Right atrium auricular region (tissue), 2 donors: ENCODE results near the gene ZNF385C. TPM values are rescaled to one million over a fixed set of nuclear protein-coding genes. Genes with fewer than 3 reads are reported as not detected.

Experiments
- DNase-seq: peaks from one replicate; pipeline ENCODE4 v3.0.0-alpha.2; 2019; ENCODE audit warnings: low spot score
- H3K27ac ChIP-seq, 2 donors: fragments of 200-600 bp; sonication (generic); 1 replicate in 1 of 2; 2 replicates in 1 of 2; pipeline ENCODE4 v1.5.1; 2016 to 2019
- H3K27me3 ChIP-seq, 2 donors: fragments of 200-600 bp; sonication (generic); one replicate each; pipeline versions ENCODE4 v1.5.1 to v1.6.0; 2017 to 2019
- H3K36me3 ChIP-seq: fragments of 200-600 bp; sonication (generic); one replicate; pipeline ENCODE4 v1.5.1; 2016
- H3K4me1 ChIP-seq, 2 donors: fragments of 200-600 bp; sonication (generic); one replicate each; pipeline versions ENCODE4 v1.5.1 to v1.6.0; 2017 to 2019
- H3K4me3 ChIP-seq, 2 donors: fragments of 200-600 bp; sonication (generic); 1 replicate in 1 of 2; 2 replicates in 1 of 2; pipeline ENCODE4 v1.5.1; 2017 to 2019; ENCODE audit warnings: mild to moderate bottlenecking in 1 of 2, moderate library complexity in 1 of 2
- H3K9me3 ChIP-seq, 2 donors: fragments of 200-600 bp; sonication (generic); one replicate each; pipeline ENCODE4 v1.5.1; 2019
- CTCF ChIP-seq, 2 donors: fragments of 200-600 bp; sonication (generic); IDR thresholded peaks; one replicate each; pipeline ENCODE4 v1.5.1; 2019; ENCODE audit warnings: antibody characterized with exemption in 2 of 2
- total RNA-seq, 2 donors: library from RNA; depleted of rRNA; stranded (reverse); fragments of >200 nt; gene quantifications; one replicate each; pipeline ENCODE4 v1.1.0, GENCODE V29; 2016

Gene ZNF385C
- total RNA-seq, 2 donors from 2014 or later: not detected

GRCh38 chr17:42132941-42133340 lies 34.7 kb upstream of the ZNF385C start:
- no peaks in the 10 kb centered on the region for H3K9me3 ChIP-seq
- no peak for DNase-seq
- H3K4me1 ChIP-seq: peaks cover 3 to 93% of the 10 kb centered on the region in 2 donors
- H3K4me3 ChIP-seq: peak overlapping the region in 1 of 2 donors; percentile 3
- no peaks in the 10 kb centered on the region for H3K27me3 ChIP-seq
- H3K36me3 ChIP-seq: peaks cover 25% of the 10 kb centered on the region
- TF ChIP-seq CTCF (IDR thresholded peaks at IDR 0.05): no peak
- peak overlapping the region; percentile 70 to 76 for H3K27ac ChIP-seq

GRCh38 chr17:42131981-42132432 lies 33.7 kb upstream of the ZNF385C start:
- H3K27me3 ChIP-seq: no peaks in the 10 kb centered on the region
- H3K4me1 ChIP-seq: peaks cover 3 to 88% of the 10 kb centered on the region in 2 donors
- no peak overlapping the region for H3K4me3 ChIP-seq
- TF ChIP-seq CTCF (IDR thresholded peaks at IDR 0.05): no peak
- H3K9me3 ChIP-seq: no peaks in the 10 kb centered on the region
- H3K36me3 ChIP-seq: peaks cover 34% of the 10 kb centered on the region
- peak overlapping the region; percentile 70 to 76 for H3K27ac ChIP-seq
- DNase-seq: no peak

GRCh38 chr17:42131232-42131631 lies 33.0 kb upstream of the ZNF385C start:
- no peak for DNase-seq
- TF ChIP-seq CTCF (IDR thresholded peaks at IDR 0.05): no peak
- Histone ChIP-seq H3K27me3 (no peaks in the 10 kb centered on the region), H3K4me1 (peaks cover 3 to 80% of the 10 kb centered on the region in 2 donors), H3K9me3 (no peaks in the 10 kb centered on the region), H3K36me3 (peaks cover 42% of the 10 kb centered on the region), H3K27ac (peak overlapping the region; percentile 70 to 76), H3K4me3 (no peak overlapping the region)

- no peaks in the 10 kb centered on the region for H3K27me3 ChIP-seq
- peaks cover 50% of the 10 kb centered on the region for H3K36me3 ChIP-seq
- H3K4me1 ChIP-seq: peaks cover 3 to 72% of the 10 kb centered on the region in 2 donors
- no peaks in the 10 kb centered on the region for H3K9me3 ChIP-seq
- no peak for DNase-seq
- H3K27ac ChIP-seq: peak overlapping the region; percentile 70 to 76
- no peak overlapping the region for H3K4me3 ChIP-seq
- TF ChIP-seq CTCF (IDR thresholded peaks at IDR 0.05): no peak
These were observed 32.1 kb upstream of the ZNF385C start for GRCh38 chr17:42130310-42130936.

- Histone ChIP-seq H3K27me3 (no peaks in the 10 kb centered on the region), H3K36me3 (peaks cover 56% of the 10 kb centered on the region), H3K27ac (peak overlapping the region; percentile 70 to 76), H3K9me3 (no peaks in the 10 kb centered on the region), H3K4me3 (no peak overlapping the region), H3K4me1 (peaks cover 3 to 61% of the 10 kb centered on the region in 2 donors)
- TF ChIP-seq CTCF (IDR thresholded peaks at IDR 0.05): peak in 1 of 2 donors; percentile 25
- DNase-seq: peak; percentile 68
These were observed 31.0 kb upstream of the ZNF385C start for GRCh38 chr17:42129109-42129837.
